Neuron (in vitro differentiated cells): ENCODE data around the gene OXTR.

Source experiments
- H2AFZ ChIP-seq: one replicate; pipeline ENCODE4 v1.6.1; 2013; ENCODE audit warnings: low read depth, mild to moderate bottlenecking, inconsistent platforms, low read length, moderate library complexity
- H3K27me3 ChIP-seq: one replicate; pipeline ENCODE4 v1.6.1; 2013; ENCODE audit warnings: low read length; ENCODE audit not compliant: insufficient read depth
- H3K36me3 ChIP-seq: one replicate; pipeline ENCODE4 v1.6.1; 2013; ENCODE audit warnings: low read length; ENCODE audit not compliant: insufficient read depth
- H3K4me1 ChIP-seq: one replicate; pipeline ENCODE4 v1.6.1; 2013; ENCODE audit warnings: low read length; ENCODE audit not compliant: insufficient read depth
- H3K4me3 ChIP-seq: 2 replicates; pipeline ENCODE4 v1.5.1; 2013; ENCODE audit warnings: mild to moderate bottlenecking, low read length, moderate library complexity
- H3K9me3 ChIP-seq: one replicate; pipeline ENCODE4 v1.6.1; 2013; ENCODE audit warnings: low read length

OXTR gene

DNA sequence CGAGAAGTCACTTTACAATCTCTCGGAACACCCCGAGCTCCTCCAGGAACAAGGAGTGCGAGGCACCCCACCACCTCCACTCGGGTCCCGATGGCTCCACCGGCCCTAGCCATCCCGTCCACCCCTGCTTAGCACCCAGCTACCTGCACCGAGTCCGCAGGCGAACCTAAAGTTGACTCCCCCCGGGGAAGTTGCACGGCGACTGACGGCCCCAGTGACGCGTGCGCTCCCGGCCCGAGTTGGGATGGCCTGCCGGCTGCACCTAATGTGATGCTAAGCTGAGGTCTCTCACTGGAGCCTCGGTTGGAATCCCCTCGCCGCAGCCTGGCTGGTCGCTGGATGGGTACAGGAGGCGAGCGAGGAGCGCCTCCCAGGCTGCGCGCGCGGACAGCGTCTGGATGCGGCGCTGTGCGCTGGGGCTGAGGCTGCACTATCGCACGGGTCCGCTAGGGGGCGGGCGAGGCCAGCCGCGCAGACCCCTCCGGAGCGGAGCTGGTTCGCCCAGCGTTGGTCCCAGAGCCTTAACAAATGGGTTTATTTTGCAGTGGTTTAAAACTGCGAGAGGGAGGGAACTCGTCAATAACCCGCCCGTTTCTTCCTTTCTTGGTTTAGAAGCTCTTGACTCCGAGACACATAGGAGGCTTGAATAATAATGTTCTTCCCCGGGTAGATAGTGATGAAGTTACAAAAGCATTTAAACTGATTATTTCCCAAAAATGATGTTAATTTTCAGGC lies at the start of gene OXTR:
Gene OXTR (minus strand): TSS at position 526 of the 735 bp plus-strand sequence. CDS start 1,426 bp downstream, outside the sequence.
- no peak within 1 kb of the TSS for H2AFZ ChIP-seq
- H3K4me3 ChIP-seq, result no peak within 1 kb of the TSS
- no peaks in the 10 kb centered on the region for H3K4me1 ChIP-seq
- H3K36me3 ChIP-seq, result no peaks in the 10 kb centered on the region
- H3K27me3 ChIP-seq, result no peaks in the 10 kb centered on the region
- peaks cover 13% of the 10 kb centered on the region for H3K9me3 ChIP-seq

DNA sequence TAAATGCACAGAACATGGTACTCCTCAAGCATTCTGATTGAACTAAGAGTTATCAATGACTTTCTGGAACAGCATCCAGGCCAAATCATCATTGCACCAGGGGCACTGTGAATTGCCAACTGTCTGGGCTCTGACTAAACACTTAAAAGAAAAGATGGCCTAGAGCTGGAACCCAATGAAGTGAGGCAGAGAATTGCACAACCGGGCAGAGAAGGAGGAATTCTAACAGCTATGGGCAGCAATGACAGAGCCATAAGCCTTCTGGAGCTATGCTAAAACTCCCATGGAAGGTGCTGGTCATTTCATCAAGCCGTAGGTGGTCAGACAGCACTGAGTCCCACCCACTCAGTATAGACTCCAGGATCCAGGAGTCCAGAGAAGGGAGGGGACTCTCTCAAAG lies 48.1 kb upstream of the OXTR start:
- H3K9me3 ChIP-seq, result peaks cover 11% of the 10 kb centered on the region
- H3K4me1 ChIP-seq, result peaks cover 2% of the 10 kb centered on the region
- H3K4me3 ChIP-seq, result no peak overlapping the region
- H3K27me3 ChIP-seq, result no peaks in the 10 kb centered on the region
- H2AFZ ChIP-seq, result no peak overlapping the region
- no peaks in the 10 kb centered on the region for H3K36me3 ChIP-seq

DNA sequence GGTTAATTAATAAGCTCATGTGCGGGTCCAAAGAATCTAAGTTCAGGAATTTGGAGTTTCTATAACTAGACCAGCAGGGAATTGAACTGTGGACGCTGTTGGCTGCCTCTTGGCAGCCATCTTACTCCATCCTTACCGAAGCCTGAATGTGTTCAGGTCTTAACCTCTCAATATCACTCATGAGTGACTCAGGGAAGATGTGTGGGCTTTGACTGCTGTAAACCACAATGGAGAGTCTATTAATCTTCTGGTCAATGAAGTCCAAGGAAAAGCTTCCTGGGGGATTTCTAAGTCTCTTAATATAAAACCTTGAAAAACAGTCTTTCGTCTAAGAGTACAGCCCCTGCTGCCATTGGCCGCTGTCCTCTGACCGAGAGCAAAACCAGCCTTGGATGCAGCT lies 46.7 kb upstream of the OXTR start:
- H3K36me3 ChIP-seq, result no peaks in the 10 kb centered on the region
- H3K9me3 ChIP-seq, result peaks cover 11% of the 10 kb centered on the region
- peaks cover 2% of the 10 kb centered on the region for H3K4me1 ChIP-seq
- H3K4me3 ChIP-seq, result no peak overlapping the region
- H3K27me3 ChIP-seq, result no peaks in the 10 kb centered on the region
- H2AFZ ChIP-seq, result no peak overlapping the region

DNA sequence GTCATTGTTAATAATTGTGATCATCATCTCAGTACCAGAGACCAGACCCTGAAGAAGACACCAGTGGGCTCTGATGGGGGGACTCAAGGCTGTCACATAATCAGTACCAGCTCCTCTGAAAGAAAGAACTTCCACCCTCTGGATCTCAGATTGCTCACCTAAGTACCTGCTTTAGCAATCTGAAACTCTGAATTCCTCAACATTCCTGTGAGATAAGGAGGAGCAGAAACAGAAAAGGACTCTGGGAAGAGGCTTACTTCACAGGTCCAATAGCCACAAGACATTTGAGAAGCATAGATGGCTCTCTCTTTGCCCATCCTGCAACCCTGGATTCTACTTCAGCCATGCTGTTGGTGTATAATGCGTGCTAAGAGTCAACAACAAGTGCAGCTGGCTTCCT lies 44.0 kb upstream of the OXTR start:
- peaks cover 16% of the 10 kb centered on the region for H3K4me1 ChIP-seq
- H3K27me3 ChIP-seq, result no peaks in the 10 kb centered on the region
- H3K9me3 ChIP-seq, result peaks cover 9% of the 10 kb centered on the region
- no peak overlapping the region for H3K4me3 ChIP-seq
- no peaks in the 10 kb centered on the region for H3K36me3 ChIP-seq
- no peak overlapping the region for H2AFZ ChIP-seq

DNA sequence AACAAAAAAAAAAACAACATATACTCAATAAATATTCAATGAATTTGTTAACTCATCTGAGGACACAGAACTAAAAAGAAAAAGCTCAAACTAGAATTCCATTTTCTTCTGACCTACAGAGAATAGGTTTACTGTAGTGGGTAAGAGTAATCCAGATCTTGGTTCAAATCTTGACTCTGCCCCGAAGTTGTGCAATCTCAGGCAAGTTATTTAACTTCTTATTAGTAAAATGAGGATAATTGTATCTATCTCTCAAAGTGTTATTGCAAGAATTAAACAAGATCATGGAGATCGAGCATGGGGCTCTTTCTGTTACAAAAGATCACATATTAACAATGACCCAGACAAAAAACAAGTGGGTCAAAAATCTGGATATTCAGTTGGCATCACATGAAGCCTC lies 41.1 kb upstream of the OXTR start:
- Histone ChIP-seq H3K27me3 (no peaks in the 10 kb centered on the region), H3K36me3 (no peaks in the 10 kb centered on the region), H2AFZ (no peak overlapping the region), H3K9me3 (peaks cover 4% of the 10 kb centered on the region), H3K4me3 (no peak overlapping the region), H3K4me1 (peaks cover 15% of the 10 kb centered on the region)

DNA sequence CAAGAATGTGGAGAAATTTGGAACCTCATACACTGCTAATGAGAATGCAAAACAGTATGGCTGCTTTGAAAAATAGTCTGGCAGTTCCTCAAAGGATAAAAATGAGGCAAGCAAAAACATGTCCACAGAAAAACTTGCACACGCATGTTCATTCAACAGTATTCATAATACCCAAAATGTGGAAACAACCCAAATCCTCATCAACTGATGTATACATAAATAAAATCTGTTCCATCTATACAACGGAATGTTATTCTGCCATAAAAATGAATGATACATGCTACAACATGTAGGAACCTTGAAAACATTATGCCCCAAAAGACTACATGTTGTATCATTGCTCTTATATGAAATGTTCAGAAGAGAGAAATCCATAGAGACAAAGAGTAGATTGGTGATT lies 36.4 kb upstream of the OXTR start:
- Histone ChIP-seq H2AFZ (no peak overlapping the region), H3K4me1 (peaks cover 14% of the 10 kb centered on the region), H3K9me3 (peaks cover 2% of the 10 kb centered on the region), H3K27me3 (no peaks in the 10 kb centered on the region), H3K4me3 (no peak overlapping the region), H3K36me3 (no peaks in the 10 kb centered on the region)

DNA sequence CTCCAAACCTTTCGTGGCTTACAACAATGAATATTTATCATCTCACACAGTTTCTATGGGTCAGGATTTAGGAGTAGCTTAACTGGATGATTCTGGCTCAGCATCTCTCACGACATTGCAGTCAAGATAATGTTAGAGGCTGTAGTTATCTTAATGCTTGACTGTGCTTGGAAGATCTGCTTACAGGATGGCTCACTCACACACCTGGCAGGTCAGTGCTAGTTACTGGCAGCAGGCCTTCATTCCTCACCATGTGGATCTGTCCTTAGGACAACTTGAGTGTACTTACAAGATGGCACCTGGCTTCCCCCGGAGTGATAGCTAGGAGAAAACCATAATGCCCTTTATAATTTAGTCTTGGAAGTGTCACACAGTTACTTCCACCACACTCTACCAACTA lies 32.8 kb upstream of the OXTR start:
- Histone ChIP-seq H3K36me3 (no peaks in the 10 kb centered on the region), H3K9me3 (peaks cover 2% of the 10 kb centered on the region), H3K4me1 (no peaks in the 10 kb centered on the region), H3K27me3 (no peaks in the 10 kb centered on the region), H3K4me3 (no peak overlapping the region), H2AFZ (no peak overlapping the region)

DNA sequence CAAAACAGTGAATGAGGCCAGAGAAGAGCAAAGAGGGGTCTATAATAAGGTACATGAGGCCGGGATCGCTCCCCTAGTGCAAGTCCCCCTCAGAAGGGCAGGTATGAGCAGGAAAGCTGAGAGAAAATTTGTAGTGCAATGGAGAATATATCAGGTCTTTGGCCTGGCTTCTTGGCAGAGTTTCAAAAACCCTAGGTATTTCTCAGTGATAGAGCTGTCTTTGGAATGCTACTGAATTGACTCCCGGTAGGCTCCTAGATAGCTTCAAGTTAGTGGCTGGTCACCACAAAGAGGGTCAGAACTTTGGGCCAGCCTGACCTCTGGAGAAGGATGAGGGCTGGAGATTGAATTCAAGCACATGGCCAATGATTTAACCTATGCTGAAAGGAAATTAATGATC lies 30.6 kb upstream of the OXTR start:
- no peaks in the 10 kb centered on the region for H3K36me3 ChIP-seq
- no peaks in the 10 kb centered on the region for H3K27me3 ChIP-seq
- no peak overlapping the region for H2AFZ ChIP-seq
- H3K4me1 ChIP-seq, result no peaks in the 10 kb centered on the region
- H3K9me3 ChIP-seq, result no peaks in the 10 kb centered on the region
- H3K4me3 ChIP-seq, result no peak overlapping the region

DNA sequence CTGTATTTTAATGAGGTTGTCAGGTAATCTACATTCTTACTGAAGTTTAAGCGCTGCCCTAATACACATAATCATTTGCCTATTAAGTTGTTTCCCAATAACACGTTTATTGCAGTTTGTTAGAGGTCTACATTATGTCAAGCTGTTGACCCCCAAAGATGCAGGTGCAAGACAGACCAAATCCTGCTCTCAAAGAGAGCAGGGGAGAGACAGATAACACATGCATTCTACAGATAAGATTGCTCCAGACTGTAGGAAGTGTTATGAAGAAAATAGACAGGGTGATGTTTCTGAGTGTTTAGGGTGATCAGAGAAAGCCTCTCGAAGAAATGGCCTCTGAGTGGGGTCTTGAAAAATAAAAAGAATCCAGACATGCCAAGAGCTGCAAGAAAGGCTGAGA lies 24.8 kb upstream of the OXTR start:
- H3K4me1 ChIP-seq, result no peaks in the 10 kb centered on the region
- no peak overlapping the region for H3K4me3 ChIP-seq
- H3K9me3 ChIP-seq, result peaks cover under 1% of the 10 kb centered on the region

DNA sequence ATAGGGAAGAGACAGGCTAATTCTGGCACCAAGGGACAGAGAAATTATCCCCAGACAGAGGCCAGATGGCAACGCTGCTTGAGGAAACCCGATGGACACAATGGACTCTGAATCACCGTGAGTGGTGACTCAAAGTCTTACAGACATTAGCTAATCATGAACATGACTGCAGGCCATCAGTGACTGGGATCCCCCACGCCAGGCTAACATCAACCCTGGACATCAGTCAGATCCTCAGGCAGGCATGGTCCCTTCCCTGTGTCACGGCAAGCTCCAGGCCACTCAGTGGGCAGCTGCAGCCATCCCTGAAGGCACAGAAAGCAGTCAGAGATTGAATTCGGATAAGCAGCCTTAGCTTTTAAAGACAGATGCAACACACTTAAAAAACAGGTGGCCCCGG lies 23.8 kb upstream of the OXTR start:
- Histone ChIP-seq H3K4me3 (no peak overlapping the region), H3K36me3 (no peaks in the 10 kb centered on the region), H3K27me3 (no peaks in the 10 kb centered on the region), H3K4me1 (no peaks in the 10 kb centered on the region), H2AFZ (no peak overlapping the region), H3K9me3 (peaks cover 2% of the 10 kb centered on the region)

More for the DNA sequence above, 24.8 kb upstream of the OXTR start:
- H3K36me3 ChIP-seq, result no peaks in the 10 kb centered on the region
- H3K27me3 ChIP-seq, result no peaks in the 10 kb centered on the region
- H2AFZ ChIP-seq, result no peak overlapping the region

DNA sequence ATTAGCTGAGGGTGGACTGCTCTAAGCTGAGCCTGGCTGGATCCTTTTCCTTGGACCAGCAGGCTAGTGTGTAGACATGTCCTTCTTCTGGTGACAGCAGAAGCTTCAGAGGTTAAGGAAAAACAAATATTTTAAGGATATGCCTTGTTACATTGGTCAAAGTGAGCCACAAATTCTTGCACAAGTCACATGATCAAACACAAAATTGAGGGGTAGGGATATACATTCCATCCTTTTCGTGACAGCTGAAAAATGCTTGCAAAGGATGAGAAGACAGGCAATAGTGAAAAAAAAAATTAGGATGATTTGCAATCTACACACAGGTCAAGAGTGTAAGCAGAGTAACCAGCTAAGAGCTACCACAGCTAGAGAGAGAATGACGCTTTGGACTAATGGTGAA lies 21.1 kb upstream of the OXTR start:
- Histone ChIP-seq H3K27me3 (no peaks in the 10 kb centered on the region), H2AFZ (no peak overlapping the region), H3K4me3 (no peak overlapping the region), H3K36me3 (no peaks in the 10 kb centered on the region), H3K4me1 (no peaks in the 10 kb centered on the region), H3K9me3 (peaks cover 2% of the 10 kb centered on the region)

DNA sequence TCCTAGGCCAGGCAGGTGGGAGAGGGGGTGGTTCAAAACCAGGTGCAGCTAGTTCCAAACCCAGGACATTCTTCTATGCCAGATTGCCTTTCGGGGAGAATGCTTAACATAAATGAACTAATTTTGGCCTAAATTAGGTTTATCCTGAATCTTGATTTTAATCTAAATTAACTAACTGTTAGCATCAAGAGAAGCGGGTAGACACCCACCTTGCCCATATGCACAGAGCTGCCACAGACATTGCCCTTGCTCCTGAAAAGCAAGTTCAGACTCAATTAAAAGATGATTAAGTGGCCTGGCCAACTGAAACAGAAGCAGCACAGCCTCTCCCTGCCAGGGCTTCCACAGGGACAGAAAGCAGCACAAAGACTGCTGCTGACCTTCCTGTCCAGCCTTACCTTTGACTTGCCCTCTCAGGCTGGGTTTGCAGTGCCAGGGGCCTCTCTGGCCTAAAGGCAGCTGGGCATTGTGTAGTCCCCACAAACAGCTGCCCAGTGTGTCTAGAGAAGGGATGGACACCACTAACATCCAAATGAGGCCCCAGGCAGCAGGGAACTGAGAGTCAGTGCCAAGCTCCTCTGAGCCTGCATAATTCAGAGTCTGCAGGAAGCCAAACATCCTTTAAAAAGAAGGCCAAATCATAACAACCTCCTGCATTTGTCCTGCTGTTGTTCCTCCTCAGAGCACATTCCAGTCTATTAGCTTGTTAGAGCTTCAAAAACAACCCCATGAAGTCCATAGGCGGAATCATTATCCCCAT lies 15.4 kb upstream of the OXTR start:
- no peak overlapping the region for H3K4me3 ChIP-seq
- no peaks in the 10 kb centered on the region for H3K36me3 ChIP-seq
- H3K9me3 ChIP-seq, result peaks cover 2% of the 10 kb centered on the region
- no peak overlapping the region for H2AFZ ChIP-seq
- peaks cover 12% of the 10 kb centered on the region for H3K4me1 ChIP-seq
- H3K27me3 ChIP-seq, result no peaks in the 10 kb centered on the region

DNA sequence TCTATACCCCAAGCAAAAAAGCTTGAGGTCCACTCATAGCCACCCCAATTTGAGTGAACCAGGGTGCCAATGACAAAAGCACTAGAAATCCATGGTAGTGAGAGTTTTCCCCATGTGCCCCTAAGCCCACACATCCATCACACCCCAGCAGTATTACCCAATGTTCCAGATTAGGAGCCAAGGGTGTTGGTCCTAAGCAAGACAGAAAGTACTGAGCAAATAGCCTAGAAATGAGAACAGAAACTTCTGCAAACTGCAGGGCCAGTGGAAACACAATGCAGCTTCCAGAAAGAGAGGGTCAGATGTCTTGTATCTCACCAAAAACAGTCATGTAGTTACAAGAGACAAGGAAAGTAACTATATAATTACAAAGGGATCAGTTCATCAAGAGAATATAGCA lies 10.9 kb upstream of the OXTR start:
- H3K4me1 ChIP-seq, result peaks cover 15% of the 10 kb centered on the region
- H3K36me3 ChIP-seq, result no peaks in the 10 kb centered on the region
- no peaks in the 10 kb centered on the region for H3K9me3 ChIP-seq
- H3K27me3 ChIP-seq, result no peaks in the 10 kb centered on the region
- no peak overlapping the region for H3K4me3 ChIP-seq
- H2AFZ ChIP-seq, result no peak overlapping the region
